SH-SY5Y (cell line): ENCODE results near the gene LPAR3.

ENCODE experiments used
- GATA2 ChIP-seq: IDR thresholded peaks from 2 replicates; pipeline ENCODE4 v1.6.1; 2011; ENCODE audit warnings: mild to moderate bottlenecking, low read depth, low read length
- GATA3 ChIP-seq: IDR thresholded peaks from 2 replicates; pipeline ENCODE4 v1.6.1; 2011; ENCODE audit warnings: low read depth, mild to moderate bottlenecking, low read length, moderate library complexity

DNA sequence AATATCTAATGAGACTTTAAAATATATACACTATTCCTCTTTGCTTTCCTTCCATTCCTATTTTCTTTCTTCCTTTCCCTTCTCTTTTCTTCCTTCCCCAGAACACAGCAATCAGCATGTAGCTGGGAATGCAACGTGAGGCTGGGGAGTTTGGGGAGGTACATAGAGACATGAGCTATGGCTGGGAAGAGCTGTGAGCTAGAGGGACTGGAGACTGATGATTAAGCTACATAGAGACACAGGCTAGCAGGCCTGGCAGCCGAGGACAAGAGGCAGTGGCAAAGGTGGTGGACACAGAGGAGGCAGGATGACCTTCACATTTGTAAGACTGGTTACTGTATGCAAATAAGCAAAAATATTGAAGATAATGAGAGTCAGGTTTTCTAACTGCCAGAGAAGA is 7.5 kb downstream of the LPAR3 start:
- TF ChIP-seq GATA2 (no peak), GATA3 (no peak)
